Activated T-helper 2 cell treated with anti-CD3 and anti-CD28 coated beads, Interferon-gamma antibody, Interleukin-2, Interleukin-4, amounts not matched to agents 10 μg/mL and 5 μg/mL and 100 μg/mL, durations not matched to agents 14 hours and 24 hours and 36 hours (primary cell): ENCODE data around the gene ELF1. TPM values are rescaled to one million over a fixed set of nuclear protein-coding genes. Genes with fewer than 3 reads are reported as not detected.
A peak's percentile ranks its signal among the peaks of the same experiment; 100 is the strongest.

Experiments
- DNase-seq: peaks from one replicate; pipeline ENCODE4 v3.0.0; 2021; ENCODE audit warnings: low spot score
- H3K27ac Mint-ChIP-seq: one replicate; pipeline ENCODE4 v1.8.0; 2021; ENCODE audit warnings: mixed read lengths
- H3K27me3 Mint-ChIP-seq: one replicate; pipeline ENCODE4 v1.8.0; 2021; ENCODE audit warnings: low read depth, mixed read lengths
- H3K36me3 Mint-ChIP-seq: one replicate; pipeline ENCODE4 v1.8.0; 2021; ENCODE audit warnings: low read depth, mixed read lengths
- H3K4me1 Mint-ChIP-seq: one replicate; pipeline ENCODE4 v1.8.0; 2021; ENCODE audit warnings: low read depth, mixed read lengths
- H3K4me3 Mint-ChIP-seq: one replicate; pipeline ENCODE4 v1.8.0; 2021; ENCODE audit warnings: low read depth, mild to moderate bottlenecking, moderate library complexity, mixed read lengths
- H3K9me3 Mint-ChIP-seq: one replicate; pipeline ENCODE4 v1.8.0; 2021; ENCODE audit warnings: mixed read lengths
- intact Hi-C: fragments of 100-400 bp; cut with micrococcal nuclease; formaldehyde crosslinking; loops from one replicate; pipeline ENCODE4 v1.15.1; 2023
- total RNA-seq: library from RNA; stranded (reverse); gene quantifications from 2 replicates; pipeline ENCODE4 v1.2.3, GENCODE V29; 2022

Gene ELF1
- total RNA-seq, 1 donor from 2014 or later = 68.1 TPM

DNA sequence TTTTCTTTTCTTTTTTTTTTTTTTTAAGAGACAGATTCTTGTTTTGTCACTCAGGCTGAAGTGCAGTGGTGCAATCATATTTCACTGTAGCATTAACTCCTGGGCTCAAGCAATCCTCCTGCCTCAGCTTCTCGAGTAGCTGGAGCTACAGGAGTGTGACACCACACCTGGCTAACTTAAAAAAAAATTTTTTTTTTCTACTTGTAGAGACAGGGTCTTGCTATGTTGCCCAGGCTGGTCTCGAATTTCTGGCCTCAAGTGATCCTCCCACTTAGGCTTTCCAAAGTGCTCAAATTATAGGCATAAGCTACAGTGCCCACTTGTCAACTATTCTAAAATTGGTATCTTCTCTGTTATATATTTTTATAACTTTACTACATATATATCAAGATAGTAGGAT lies 6.6 kb downstream of the ELF1 start:
- peaks cover 59% of the 10 kb centered on the region for H3K4me1 Mint-ChIP-seq
- H3K36me3 Mint-ChIP-seq = peaks cover 48% of the 10 kb centered on the region
- DNase-seq = no peak
- H3K4me3 Mint-ChIP-seq = no peak overlapping the region
- intact Hi-C loops = no loop called here
- H3K27me3 Mint-ChIP-seq = no peaks in the 10 kb centered on the region
- no peak overlapping the region for H3K27ac Mint-ChIP-seq
- no peaks in the 10 kb centered on the region for H3K9me3 Mint-ChIP-seq

DNA sequence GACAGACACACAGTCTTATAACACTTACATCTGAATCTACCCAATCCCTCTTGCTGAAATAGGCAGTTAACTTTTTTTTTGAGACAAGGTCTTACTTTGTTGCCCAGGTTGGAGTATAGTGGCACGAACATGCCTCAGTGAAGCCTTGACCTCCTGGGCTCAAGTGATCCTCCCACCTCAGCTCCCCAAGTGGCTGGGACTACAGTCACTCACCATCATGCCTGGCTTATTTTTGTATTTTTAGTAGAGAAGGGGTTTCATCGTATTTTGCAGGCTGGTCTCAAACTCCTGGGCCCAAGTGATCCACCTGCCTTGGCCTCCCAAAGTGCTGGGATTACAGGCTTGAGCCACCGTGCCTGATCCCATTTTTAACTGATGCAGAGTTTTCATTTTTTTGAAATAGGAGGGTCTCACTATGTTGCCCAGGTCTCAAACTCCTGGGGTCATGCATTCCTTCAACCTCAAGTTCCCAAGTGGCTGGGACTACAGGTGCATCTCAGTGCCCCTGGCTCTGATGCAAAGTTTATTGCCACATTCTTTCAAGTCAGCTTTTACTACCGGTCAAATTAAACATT lies 7.6 kb downstream of the ELF1 start:
- peaks cover 62% of the 10 kb centered on the region for H3K4me1 Mint-ChIP-seq
- intact Hi-C loops = no loop called here
- peaks cover 46% of the 10 kb centered on the region for H3K36me3 Mint-ChIP-seq
- no peak overlapping the region for H3K4me3 Mint-ChIP-seq
- no peak for DNase-seq
- no peaks in the 10 kb centered on the region for H3K27me3 Mint-ChIP-seq
- peak overlapping the region; percentile 49 for H3K27ac Mint-ChIP-seq
- no peaks in the 10 kb centered on the region for H3K9me3 Mint-ChIP-seq

DNA sequence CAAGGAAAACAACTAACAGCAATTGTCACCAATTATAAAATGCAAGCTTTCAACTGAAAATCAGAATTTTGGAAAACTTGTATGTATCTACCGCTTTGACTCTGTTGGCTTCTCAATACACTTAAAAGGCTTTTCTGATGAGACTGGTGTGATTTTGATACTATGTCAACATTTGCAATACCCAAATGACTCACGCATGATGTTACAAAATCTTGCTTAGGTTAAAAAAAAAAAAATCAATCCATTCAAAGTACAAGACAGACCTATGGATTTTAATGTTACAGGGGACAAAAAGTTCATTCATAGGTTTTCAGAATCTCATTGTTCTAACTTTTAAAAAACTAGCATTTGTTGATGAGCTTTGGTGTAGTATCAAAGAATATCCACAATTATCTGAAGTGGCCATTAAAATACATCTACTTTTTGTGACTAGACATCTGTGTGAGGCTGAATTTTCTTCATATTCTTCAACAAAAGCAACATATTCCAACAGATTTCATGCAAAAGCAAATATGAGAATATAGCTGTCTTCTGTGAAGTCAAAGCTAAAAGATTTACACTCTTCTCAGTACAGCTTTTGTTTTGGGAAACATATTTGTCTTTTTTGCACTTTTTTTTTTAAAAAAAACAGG lies 10.7 kb downstream of the ELF1 start:
- Mint-ChIP-seq H3K9me3 (no peaks in the 10 kb centered on the region), H3K4me1 (peaks cover 62% of the 10 kb centered on the region)
- intact Hi-C loops = loop anchor here (1.0 to 5.0 kb wide), 4 partner anchors 9 to 346 kb away; partner anchors contain the start of gene KBTBD7

DNA sequence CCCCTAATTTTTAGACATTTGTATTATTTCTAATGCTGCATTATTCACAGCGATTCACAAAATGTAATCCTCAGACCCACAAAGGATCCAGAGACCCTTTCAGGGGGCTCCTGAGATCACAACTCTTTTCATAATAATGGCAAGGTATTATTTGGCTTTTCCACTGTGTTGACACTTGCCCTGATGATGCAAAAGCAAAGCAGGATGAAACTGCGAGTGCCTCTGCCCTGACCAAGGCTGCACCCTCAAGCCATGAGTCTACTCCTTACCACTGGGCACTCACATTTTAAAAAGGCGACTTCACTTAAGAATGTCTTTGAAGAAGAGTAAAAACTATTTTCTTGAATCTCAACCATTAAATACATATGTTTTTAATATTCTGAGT lies 11.4 kb downstream of the ELF1 start:
- Mint-ChIP-seq H3K4me1 (peaks cover 60% of the 10 kb centered on the region), H3K27ac (peak overlapping the region; percentile 68), H3K36me3 (peaks cover 38% of the 10 kb centered on the region), H3K27me3 (no peaks in the 10 kb centered on the region), H3K4me3 (peak overlapping the region; percentile 68), H3K9me3 (no peaks in the 10 kb centered on the region)
- intact Hi-C loops = loop anchor here (1.0 to 5.0 kb wide), 4 partner anchors 10 to 345 kb away; partner anchors contain the start of gene KBTBD7
- no peak for DNase-seq

More for the DNA sequence above, 10.7 kb downstream of the ELF1 start:
- Mint-ChIP-seq H3K36me3 (peaks cover 43% of the 10 kb centered on the region), H3K27ac (peak overlapping the region; percentile 81), H3K4me3 (peak overlapping the region; percentile 52), H3K27me3 (no peaks in the 10 kb centered on the region)
- no peak for DNase-seq

DNA sequence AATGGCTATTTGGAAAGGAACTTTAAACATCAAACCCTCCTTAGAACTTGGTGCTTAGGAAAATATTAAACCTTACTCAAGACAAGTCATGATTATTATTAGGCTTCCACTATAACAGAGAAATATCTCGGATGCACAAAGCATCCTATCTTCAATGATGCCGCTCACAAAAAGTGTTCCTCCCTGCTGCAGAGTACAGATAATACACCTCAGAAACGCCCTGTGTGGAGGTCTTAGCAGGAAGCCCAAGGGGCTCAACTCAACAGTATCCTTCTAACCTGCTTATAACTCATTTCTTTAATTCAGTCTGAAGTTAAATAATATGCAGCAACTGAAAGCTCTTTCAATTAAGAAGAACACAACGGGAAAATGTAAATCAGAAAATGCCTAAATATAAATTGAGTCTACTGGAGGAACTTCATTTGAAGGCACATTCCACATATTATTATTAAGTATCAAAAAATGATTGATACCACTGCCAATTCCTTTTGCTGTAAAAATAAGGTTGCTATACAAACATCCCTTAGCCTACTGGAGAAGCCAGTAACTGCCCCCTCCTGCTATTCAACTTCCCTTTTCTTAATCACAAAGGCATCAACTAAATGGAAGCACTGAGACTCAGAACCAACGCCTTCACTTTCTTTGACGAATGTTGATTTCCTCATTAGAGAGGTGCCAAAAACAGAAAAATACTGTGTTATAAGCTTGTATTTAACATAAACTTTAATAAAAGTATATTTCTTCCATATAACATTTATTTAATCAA lies 12.0 kb downstream of the ELF1 start:
- Mint-ChIP-seq H3K9me3 (no peaks in the 10 kb centered on the region), H3K36me3 (peaks cover 36% of the 10 kb centered on the region), H3K4me3 (peak overlapping the region; percentile 68), H3K27ac (peak overlapping the region; percentile 78), H3K27me3 (no peaks in the 10 kb centered on the region), H3K4me1 (peaks cover 63% of the 10 kb centered on the region)
- intact Hi-C loops = loop anchor here (5.0 kb wide), 2 partner anchors 85 to 345 kb away; no protein-coding TSS in a partner anchor
- DNase-seq = no peak

DNA sequence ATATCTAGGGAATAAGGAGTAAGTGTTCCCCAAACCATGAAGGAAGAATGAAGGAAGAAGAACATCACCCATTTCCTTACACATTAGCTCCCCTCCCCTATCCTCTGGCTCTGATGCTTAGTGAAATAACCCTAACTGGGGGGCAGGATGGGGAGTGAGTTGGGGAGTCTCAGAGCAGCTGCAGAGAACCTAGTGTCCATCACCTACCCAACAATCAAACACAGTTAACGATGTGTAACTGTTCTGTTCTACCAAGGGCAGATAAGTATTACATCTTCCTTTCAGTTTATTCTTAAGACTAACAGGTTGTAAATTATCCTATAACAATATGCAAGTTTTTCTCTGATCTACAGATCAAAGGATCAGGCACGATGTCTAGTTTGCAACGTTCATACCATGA lies 12.8 kb downstream of the ELF1 start:
- H3K36me3 Mint-ChIP-seq = peaks cover 37% of the 10 kb centered on the region
- H3K27ac Mint-ChIP-seq = peak overlapping the region; percentile 96
- H3K27me3 Mint-ChIP-seq = no peaks in the 10 kb centered on the region
- DNase-seq = no peak
- H3K9me3 Mint-ChIP-seq = no peaks in the 10 kb centered on the region
- H3K4me1 Mint-ChIP-seq = peaks cover 66% of the 10 kb centered on the region
- peak overlapping the region; percentile 64 for H3K4me3 Mint-ChIP-seq
- intact Hi-C loops = loop anchor here (5.0 kb wide), 2 partner anchors 84 to 344 kb away; no protein-coding TSS in a partner anchor

GRCh38 chr13:41005704-41006103 lies 13.4 kb downstream of the ELF1 start:
- H3K27me3 Mint-ChIP-seq = no peaks in the 10 kb centered on the region
- H3K4me1 Mint-ChIP-seq = peaks cover 63% of the 10 kb centered on the region
- no peaks in the 10 kb centered on the region for H3K9me3 Mint-ChIP-seq
- H3K36me3 Mint-ChIP-seq = peaks cover 36% of the 10 kb centered on the region
- H3K27ac Mint-ChIP-seq = peak overlapping the region; percentile 96
- no peak for DNase-seq
- peak overlapping the region; percentile 64 for H3K4me3 Mint-ChIP-seq
- intact Hi-C loops = loop anchor here (1.0 to 5.0 kb wide), 7 partner anchors 10 to 343 kb away; partner anchors contain the start of genes ELF1 and WBP4

- Mint-ChIP-seq H3K4me3 (peak overlapping the region; percentile 64), H3K27me3 (no peaks in the 10 kb centered on the region), H3K9me3 (no peaks in the 10 kb centered on the region), H3K4me1 (peaks cover 63% of the 10 kb centered on the region), H3K36me3 (peaks cover 38% of the 10 kb centered on the region), H3K27ac (peak overlapping the region; percentile 96)
- no peak for DNase-seq
- intact Hi-C loops = loop anchor here (1.0 to 5.0 kb wide), 7 partner anchors 10 to 343 kb away; partner anchors contain the start of genes ELF1 and WBP4
Measured at GRCh38 chr13:41004875-41005693, 14.0 kb downstream of the ELF1 start.

GRCh38 chr13:41002606-41003005 lies 16.5 kb downstream of the ELF1 start:
- intact Hi-C loops = no loop called here
- Mint-ChIP-seq H3K4me3 (no peak overlapping the region), H3K27me3 (no peaks in the 10 kb centered on the region), H3K36me3 (peaks cover 49% of the 10 kb centered on the region), H3K9me3 (no peaks in the 10 kb centered on the region), H3K27ac (no peak overlapping the region), H3K4me1 (peaks cover 72% of the 10 kb centered on the region)
- no peak for DNase-seq

DNA sequence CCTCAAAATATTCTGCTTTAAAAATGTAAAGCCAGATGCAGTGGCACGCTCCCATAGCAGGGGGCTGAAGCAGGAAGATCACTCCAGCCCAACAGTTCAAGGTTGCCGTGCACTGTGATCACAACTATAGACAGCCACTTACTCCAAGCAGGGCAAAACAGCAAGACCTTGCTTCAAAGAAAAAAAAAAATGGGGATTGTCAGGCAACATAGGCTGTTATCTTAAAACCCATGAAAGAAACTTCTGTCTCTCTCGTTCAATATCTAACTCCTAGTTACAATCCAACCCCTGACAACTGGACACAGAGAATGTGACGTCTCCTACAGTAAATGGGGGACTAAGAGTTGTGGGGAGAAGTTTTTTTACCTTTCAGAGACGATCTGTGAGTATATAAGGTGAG lies 17.4 kb downstream of the ELF1 start:
- intact Hi-C loops = no loop called here
- DNase-seq = no peak
- peak overlapping the region; percentile 35 for H3K27ac Mint-ChIP-seq
- peaks cover 70% of the 10 kb centered on the region for H3K4me1 Mint-ChIP-seq
- H3K27me3 Mint-ChIP-seq = no peaks in the 10 kb centered on the region
- H3K4me3 Mint-ChIP-seq = no peak overlapping the region
- H3K9me3 Mint-ChIP-seq = no peaks in the 10 kb centered on the region
- H3K36me3 Mint-ChIP-seq = peaks cover 52% of the 10 kb centered on the region

- H3K27ac Mint-ChIP-seq = peak overlapping the region; percentile 51
- intact Hi-C loops = no loop called here
- peaks cover 74% of the 10 kb centered on the region for H3K4me1 Mint-ChIP-seq
- peaks cover 57% of the 10 kb centered on the region for H3K36me3 Mint-ChIP-seq
- no peaks in the 10 kb centered on the region for H3K27me3 Mint-ChIP-seq
- H3K4me3 Mint-ChIP-seq = no peak overlapping the region
- H3K9me3 Mint-ChIP-seq = no peaks in the 10 kb centered on the region
- no peak for DNase-seq
Measured at GRCh38 chr13:40999416-40999815, 19.7 kb downstream of the ELF1 start.

DNA sequence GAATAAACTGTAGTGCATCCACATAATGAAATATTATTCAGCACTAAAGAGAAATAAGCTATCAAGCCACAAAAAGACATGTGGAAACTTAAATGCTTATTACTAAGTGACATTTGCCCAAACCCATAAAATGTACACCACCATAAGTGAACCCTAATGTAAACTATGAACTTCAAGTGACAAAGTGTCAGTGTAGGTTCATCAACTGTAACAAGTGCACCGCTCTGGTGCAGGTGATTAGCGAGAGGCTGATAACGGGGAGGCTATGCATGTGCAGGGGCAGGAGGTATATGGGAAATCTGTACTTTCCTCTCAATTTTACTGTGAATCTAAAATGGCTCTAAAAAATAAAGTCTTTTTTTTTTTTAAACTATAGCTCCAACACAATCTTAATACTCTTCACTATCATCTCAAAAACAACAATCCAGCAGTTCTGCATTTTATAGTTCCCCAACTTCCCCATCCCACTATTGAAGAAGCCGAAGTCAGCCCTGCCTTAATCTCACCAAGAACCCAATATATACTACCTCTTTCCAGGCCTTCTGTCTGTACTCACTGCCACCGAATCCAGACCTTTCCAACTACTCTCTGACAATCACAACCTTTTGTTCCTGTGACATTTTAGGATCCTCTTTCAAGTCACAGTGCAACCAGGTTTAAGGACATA lies 22.6 kb downstream of the ELF1 start:
- H3K27me3 Mint-ChIP-seq = no peaks in the 10 kb centered on the region
- peaks cover 60% of the 10 kb centered on the region for H3K36me3 Mint-ChIP-seq
- H3K4me3 Mint-ChIP-seq = no peak overlapping the region
- no peaks in the 10 kb centered on the region for H3K9me3 Mint-ChIP-seq
- peak overlapping the region; percentile 53 for H3K27ac Mint-ChIP-seq
- intact Hi-C loops = loop anchor here (2.0 kb wide), 1 partner anchor 14 kb away; no protein-coding TSS in a partner anchor
- peaks cover 75% of the 10 kb centered on the region for H3K4me1 Mint-ChIP-seq
- no peak for DNase-seq
